Neutrophil (primary cell): ENCODE results near the gene RNF148.

ENCODE experiments used
- H3K27ac ChIP-seq: fragments of 200-600 bp; sonication (generic); 2 replicates; pipeline ENCODE4 v1.5.1; 2016; ENCODE audit warnings: mild to moderate bottlenecking, moderate library complexity
- H3K27me3 ChIP-seq: fragments of 200-600 bp; sonication (generic); 2 replicates; pipeline ENCODE4 v1.6.0; 2016; ENCODE audit warnings: mild to moderate bottlenecking
- H3K36me3 ChIP-seq: fragments of 200-600 bp; sonication (generic); 2 replicates; pipeline ENCODE4 v1.5.1; 2017
- H3K4me1 ChIP-seq, 2 experiments: fragments of 200-600 bp in 1 of 2; sonication (generic) in 1 of 2; 1 replicate in 1 of 2; 2 replicates in 1 of 2; pipeline versions ENCODE4 v1.5.1 to v1.6.1; 2013 to 2016; ENCODE audit warnings: low read depth in 1 of 2, low read length in 1 of 2, mild to moderate bottlenecking in 1 of 2, moderate library complexity in 1 of 2; ENCODE audit not compliant: control insufficient read depth in 1 of 2, insufficient read depth in 1 of 2
- H3K4me3 ChIP-seq, 2 experiments: fragments of 200-600 bp in 1 of 2; sonication (generic) in 1 of 2; 1 replicate in 1 of 2; 2 replicates in 1 of 2; pipeline ENCODE4 v1.5.1; 2013 to 2016; ENCODE audit warnings: low read depth in 1 of 2, low read length in 1 of 2, mild to moderate bottlenecking in 1 of 2, moderate library complexity in 1 of 2
- H3K9me3 ChIP-seq: fragments of 200-600 bp; sonication (generic); 2 replicates; pipeline ENCODE4 v1.5.1; 2016
- TF ChIP-seq, protein P1 (sequence below): fragments of 200-600 bp; sonication (generic); IDR thresholded peaks from 2 replicates; pipeline ENCODE4 v1.5.1; 2016; ENCODE audit warnings: antibody characterized with exemption

The RNF148 gene, protein sequence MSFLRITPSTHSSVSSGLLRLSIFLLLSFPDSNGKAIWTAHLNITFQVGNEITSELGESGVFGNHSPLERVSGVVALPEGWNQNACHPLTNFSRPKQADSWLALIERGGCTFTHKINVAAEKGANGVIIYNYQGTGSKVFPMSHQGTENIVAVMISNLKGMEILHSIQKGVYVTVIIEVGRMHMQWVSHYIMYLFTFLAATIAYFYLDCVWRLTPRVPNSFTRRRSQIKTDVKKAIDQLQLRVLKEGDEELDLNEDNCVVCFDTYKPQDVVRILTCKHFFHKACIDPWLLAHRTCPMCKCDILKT

DNA sequence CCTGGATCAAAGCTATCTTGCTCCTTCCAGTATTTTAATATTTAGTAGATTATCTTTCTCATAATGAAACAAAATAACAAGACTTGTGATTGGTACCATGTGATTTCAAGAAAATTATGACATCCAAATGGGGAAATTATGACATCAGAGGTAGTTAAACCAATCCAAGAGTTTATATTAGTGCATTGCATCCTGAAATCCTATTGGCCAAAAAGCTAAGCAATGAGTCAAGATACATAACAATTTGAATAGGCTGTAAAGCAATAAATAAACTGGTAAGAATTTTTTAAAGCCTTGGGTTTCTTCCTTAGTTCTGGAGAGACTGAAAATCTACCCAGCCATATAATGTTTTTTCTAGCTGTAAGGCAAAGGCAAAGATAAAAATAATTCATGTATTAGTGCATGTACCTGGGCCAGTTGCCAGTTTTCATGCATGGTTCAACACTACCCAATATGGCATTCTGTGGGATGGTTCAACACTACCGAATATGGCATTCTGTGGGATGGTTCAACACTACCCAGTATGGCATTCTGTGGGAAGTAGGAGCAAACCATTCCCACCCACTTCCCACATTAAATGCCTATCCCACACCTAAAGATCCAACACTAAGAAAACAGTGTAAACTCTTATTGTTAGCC, at the start of gene RNF148:
Gene RNF148, minus strand, starts transcription at position 51 of the 639 bp plus-strand sequence. CDS start 172 bp downstream, outside the sequence.
- H3K27me3 ChIP-seq, result no peaks in the 10 kb centered on the region
- no peaks in the 10 kb centered on the region for H3K36me3 ChIP-seq
- H3K4me3 ChIP-seq, result no peak within 1 kb of the TSS
- H3K4me1 ChIP-seq, result no peaks in the 10 kb centered on the region
- H3K9me3 ChIP-seq, result no peaks in the 10 kb centered on the region
- no peak within 1 kb of the TSS for H3K27ac ChIP-seq
- TF ChIP-seq, protein P1, sequence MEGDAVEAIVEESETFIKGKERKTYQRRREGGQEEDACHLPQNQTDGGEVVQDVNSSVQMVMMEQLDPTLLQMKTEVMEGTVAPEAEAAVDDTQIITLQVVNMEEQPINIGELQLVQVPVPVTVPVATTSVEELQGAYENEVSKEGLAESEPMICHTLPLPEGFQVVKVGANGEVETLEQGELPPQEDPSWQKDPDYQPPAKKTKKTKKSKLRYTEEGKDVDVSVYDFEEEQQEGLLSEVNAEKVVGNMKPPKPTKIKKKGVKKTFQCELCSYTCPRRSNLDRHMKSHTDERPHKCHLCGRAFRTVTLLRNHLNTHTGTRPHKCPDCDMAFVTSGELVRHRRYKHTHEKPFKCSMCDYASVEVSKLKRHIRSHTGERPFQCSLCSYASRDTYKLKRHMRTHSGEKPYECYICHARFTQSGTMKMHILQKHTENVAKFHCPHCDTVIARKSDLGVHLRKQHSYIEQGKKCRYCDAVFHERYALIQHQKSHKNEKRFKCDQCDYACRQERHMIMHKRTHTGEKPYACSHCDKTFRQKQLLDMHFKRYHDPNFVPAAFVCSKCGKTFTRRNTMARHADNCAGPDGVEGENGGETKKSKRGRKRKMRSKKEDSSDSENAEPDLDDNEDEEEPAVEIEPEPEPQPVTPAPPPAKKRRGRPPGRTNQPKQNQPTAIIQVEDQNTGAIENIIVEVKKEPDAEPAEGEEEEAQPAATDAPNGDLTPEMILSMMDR, result no peak

DNA sequence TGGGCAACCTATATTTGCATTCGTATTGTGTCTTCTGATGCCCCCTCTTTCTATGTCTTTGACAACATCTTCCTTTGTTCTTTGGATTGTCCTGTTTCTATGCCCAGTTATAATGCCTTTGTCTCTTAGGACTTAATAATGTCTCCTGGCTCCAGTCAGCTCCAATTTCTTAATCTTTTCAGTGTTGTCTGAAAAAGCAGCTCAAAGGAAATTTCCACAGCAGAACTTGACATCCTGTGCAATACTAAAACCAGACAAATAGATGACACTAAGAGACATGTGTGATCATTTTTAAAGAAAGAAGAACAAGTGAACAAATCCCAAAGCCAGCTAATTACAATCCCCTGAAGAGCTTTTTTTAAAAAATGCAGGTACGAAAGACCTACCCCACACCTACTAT, 47.7 kb upstream of the RNF148 start:
- Histone ChIP-seq H3K4me3 (no peak overlapping the region), H3K4me1 (no peaks in the 10 kb centered on the region), H3K27me3 (no peaks in the 10 kb centered on the region), H3K36me3 (no peaks in the 10 kb centered on the region), H3K9me3 (no peaks in the 10 kb centered on the region), H3K27ac (no peak overlapping the region)
- TF ChIP-seq, protein P1, result no peak

DNA sequence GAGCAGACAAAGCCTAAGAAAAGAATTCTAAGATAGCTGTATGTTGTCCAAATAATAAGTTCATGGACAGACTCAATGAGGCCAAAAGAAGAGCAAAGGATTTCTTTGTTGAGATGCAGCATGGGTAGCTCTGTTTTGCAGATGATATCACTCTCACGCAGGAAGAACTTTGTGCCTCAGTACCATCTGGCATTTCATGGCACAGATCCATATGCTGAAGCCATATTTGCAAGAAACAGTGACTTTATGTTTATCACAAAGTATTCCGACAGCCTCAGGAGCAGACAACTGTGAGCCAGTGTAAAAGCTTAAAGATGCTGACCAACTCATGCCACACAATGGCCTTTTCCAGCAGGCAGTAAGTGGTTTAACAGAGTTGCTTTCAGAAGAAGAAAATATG, 45.5 kb upstream of the RNF148 start:
- TF ChIP-seq, protein P1, result no peak

DNA sequence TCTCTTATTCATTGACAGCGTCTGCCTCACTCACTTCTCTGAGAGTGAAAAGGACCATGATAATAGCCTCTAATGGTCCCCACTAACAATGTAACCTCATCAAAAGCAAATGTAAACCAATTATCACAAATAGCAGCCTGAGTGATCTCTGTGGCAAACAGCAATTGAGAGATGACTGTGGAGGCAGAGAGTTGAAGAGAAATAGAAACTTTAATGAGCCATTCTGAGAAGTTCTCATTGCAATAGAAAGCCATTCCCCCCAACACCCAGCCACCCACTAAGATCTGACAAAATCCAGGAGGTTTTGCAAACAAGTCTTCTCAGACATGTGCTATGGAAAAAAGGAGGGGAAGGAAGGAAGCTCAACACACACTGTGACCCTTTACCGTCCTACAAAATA, 44.2 kb upstream of the RNF148 start:
- Histone ChIP-seq H3K9me3 (no peaks in the 10 kb centered on the region), H3K4me3 (no peak overlapping the region), H3K4me1 (no peaks in the 10 kb centered on the region), H3K27me3 (no peaks in the 10 kb centered on the region), H3K27ac (no peak overlapping the region), H3K36me3 (no peaks in the 10 kb centered on the region)
- TF ChIP-seq, protein P1, result no peak

More for the DNA sequence above, 45.5 kb upstream of the RNF148 start:
- Histone ChIP-seq H3K9me3 (no peaks in the 10 kb centered on the region), H3K4me1 (no peaks in the 10 kb centered on the region), H3K27me3 (no peaks in the 10 kb centered on the region), H3K27ac (no peak overlapping the region), H3K36me3 (no peaks in the 10 kb centered on the region), H3K4me3 (no peak overlapping the region)

DNA sequence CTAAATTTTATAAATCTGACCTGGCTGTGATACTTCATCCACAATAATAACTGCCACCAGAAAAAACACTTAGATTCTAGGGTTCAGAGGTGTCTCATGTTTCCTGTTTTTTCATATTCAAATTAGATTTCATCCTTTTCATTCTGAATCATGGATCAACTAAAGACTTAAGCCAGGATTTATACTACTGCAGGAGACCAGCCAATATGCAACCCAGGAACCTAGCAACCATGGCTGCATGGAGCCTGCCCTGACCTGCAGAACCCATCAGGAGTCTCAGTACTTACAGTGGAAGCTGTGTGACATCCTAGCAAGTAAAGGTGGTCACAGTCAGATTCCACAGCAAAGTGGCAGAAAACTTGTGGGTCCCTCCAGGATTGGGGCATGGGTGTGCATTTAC, 40.5 kb upstream of the RNF148 start:
- Histone ChIP-seq H3K4me1 (no peaks in the 10 kb centered on the region), H3K36me3 (no peaks in the 10 kb centered on the region), H3K27me3 (no peaks in the 10 kb centered on the region), H3K9me3 (no peaks in the 10 kb centered on the region), H3K27ac (no peak overlapping the region), H3K4me3 (no peak overlapping the region)
- TF ChIP-seq, protein P1, result no peak
